Neural progenitor cell (in vitro differentiated cells): ENCODE measurements around the gene HSF4.

Experiments
- EZH2 ChIP-seq: fragments of 200-600 bp; sonication (generic); IDR thresholded peaks from 2 replicates; pipeline ENCODE4 v1.6.1; 2017; ENCODE audit warnings: antibody characterized with exemption, mild to moderate bottlenecking, moderate library complexity
- TF ChIP-seq, protein P1 (sequence below): fragments of 200-600 bp; sonication (generic); IDR thresholded peaks from 2 replicates; pipeline ENCODE4 v1.5.1; 2017; ENCODE audit warnings: antibody characterized with exemption, mild to moderate bottlenecking

DNA sequence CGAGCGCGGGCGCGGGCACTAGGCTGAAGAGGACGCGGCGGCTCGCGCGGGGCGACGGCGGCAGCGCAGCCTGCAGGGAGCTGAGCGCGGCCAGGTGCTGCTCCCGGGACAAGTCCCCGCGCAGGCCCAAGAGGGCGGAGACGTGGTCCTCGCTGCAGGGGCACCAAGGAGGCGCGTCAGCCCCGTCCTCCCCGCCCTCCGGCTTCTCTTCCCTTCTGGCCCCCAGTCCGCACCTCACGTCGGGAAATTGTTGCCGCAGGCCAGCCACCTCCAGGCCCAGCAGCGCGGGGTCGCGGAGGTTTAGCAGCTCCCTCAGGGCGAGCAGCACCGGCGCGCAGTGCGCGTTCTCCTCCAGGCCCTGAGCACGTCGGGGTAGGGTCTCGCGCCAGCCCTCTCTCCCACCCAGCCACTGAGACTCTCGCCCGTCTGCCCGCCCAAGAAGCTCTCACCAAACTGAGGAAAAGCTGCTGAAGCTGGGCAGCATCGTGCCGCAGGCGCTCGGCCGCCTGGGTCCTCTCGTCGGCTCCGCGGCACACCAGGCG, 20.0 kb downstream of the HSF4 start:
- TF ChIP-seq, protein P1, sequence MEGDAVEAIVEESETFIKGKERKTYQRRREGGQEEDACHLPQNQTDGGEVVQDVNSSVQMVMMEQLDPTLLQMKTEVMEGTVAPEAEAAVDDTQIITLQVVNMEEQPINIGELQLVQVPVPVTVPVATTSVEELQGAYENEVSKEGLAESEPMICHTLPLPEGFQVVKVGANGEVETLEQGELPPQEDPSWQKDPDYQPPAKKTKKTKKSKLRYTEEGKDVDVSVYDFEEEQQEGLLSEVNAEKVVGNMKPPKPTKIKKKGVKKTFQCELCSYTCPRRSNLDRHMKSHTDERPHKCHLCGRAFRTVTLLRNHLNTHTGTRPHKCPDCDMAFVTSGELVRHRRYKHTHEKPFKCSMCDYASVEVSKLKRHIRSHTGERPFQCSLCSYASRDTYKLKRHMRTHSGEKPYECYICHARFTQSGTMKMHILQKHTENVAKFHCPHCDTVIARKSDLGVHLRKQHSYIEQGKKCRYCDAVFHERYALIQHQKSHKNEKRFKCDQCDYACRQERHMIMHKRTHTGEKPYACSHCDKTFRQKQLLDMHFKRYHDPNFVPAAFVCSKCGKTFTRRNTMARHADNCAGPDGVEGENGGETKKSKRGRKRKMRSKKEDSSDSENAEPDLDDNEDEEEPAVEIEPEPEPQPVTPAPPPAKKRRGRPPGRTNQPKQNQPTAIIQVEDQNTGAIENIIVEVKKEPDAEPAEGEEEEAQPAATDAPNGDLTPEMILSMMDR, result no peak
- peak; percentile 78 for TF ChIP-seq EZH2
